UCSD-AML1 (cell line): ENCODE measurements around the gene ANKRD12.

Experiments used
- DNase-seq: peaks from one replicate; lab custom pipeline; 2025; ENCODE audit not compliant: unreplicated experiment; lab: John Stamatoyannopoulos, UW

Gene ANKRD12

DNA sequence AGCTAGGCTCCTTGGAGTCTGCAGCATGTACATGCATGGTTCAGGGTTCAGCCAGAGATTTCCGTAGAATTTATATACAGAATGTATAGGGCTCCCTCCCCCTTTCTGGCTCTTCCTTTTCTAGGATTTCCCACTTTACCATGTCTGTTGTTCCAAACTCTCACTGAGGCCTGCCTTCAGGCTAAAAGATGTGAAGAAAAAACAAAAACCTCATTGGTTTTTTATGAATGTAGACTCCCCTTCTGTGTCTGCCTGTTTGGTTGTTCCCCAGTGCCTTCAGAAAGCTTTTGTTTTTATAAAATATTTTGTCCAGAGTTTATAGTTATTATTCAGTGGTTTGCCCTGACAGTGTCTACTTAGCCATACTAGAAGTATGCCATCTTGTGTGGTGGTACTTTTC lies 30.5 kb upstream of the ANKRD12 start:
- no peak for DNase-seq

DNA sequence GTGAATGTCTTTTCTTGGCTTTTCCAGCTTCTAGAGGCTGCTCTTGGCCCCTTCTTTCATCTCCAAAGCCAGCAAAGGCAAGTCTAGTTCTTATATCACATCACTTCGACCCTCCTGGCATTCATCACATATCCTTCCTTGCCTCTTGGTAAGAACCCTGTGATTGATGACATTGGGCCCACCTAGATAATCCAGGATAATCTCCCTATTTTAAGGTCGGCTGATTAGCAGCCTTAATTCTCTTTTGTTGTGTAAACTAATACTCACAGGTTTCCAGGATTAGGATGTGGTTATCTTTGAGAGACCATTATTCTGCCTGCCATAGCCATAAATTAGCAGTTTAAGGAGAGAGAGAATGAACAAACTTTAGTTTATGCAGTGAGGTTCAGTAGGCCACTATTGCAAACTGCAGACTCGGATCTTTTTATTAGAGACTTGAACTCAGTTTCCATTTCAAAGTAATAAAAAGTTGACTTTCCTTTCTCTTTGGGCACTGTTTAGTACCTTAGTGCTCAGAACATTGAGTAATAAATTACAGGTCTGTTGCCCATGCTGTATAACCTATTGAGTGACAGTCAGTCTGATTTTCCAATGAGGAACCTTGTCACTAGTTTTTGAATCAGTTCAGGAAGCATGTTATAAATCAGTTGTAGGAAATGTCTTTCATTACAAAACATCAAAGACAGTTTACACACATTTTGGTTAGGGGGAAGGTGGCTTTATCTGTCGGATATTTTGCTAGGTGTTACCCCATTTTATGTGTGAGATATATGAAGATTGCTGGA lies 29.6 kb upstream of the ANKRD12 start:
- DNase-seq: no peak

DNA sequence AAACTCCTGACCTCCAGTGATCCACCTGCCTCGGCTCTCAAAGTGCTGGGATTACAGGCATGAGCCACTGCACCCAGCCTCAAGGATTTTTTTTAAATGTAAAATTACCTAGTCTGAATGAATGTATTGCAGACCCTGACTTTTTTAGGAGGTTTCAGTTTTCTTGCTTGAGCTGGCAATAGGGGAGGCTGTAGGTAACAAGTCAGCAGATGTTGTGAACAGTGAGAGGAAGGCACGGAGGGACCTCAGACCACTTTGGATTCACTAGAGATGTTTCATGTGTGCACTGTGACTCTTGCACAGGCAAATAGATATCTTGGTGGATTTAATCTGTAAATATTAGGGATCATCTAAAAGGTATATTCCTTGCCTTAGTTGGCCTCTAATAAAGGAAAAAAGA lies 27.7 kb upstream of the ANKRD12 start:
- DNase-seq: no peak

DNA sequence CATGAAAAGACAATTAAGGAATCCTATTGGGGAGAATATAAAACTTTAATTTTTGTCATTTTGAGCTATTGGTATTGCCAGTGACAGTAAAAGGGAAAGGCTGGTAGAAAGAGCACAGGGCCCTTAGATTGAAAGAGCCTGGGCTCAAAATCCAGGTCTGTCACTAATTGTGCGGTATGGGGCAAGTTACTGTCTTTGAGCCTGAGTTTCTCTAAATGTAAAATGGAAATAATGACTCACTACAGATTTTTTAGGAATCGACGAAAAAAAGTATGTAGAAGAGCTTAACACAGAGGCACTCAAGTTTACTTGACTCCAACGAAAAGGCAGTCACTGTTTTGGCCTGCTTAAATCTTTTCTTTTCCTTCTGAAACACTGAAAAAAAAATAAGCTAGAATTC lies 27.1 kb upstream of the ANKRD12 start:
- no peak for DNase-seq

DNA sequence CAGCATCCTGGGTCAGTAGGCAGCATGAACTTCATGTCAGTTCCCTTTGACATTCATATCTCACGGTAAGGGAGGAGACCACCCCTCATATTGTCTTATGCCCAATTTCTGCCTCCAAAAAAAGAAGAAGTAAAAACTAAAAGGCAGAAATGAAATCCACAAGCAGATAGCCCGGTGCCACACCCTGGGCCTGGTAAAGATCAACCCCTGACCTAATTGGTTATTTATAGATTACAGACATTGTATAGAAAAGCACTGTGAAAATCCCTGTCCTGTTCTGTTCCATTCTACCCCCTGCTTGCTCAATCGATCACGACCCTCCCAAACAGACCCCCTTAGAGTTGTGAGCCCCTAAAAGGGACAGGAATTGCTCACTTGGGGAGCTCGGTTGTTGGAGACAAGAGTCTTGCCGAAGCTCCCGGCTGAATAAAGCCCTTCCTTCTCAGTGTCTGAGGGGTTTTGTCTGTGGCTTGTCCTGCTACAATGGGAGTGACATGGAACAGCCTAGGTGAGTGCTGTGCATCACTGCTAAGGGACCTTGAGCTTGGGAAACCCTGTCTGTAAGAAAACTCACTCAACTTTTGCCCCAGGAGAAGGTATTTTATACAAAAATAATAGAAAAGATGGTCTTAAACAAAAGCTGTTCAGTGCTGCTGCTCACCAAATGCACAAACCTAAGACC lies 23.0 kb upstream of the ANKRD12 start:
- DNase-seq: no peak

DNA sequence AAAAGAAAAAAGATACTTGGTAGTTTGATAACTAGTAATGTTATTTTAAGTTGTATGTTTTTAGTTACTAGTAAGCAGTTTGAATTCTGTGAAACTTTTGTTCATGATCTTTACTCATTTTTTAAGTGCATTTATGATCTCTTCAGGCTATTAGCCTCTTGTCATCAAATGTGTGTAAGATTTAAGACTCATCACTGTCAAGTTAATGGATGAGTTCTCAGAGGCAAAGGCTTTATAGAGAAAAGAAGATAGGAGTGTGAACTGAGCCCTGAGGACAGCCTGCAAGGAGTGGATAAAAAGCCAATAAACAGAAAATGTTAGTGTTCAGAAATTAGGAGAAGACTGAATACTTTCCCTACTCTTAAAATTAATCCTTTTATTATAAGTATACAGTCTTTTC lies 20.6 kb upstream of the ANKRD12 start:
- DNase-seq: no peak

DNA sequence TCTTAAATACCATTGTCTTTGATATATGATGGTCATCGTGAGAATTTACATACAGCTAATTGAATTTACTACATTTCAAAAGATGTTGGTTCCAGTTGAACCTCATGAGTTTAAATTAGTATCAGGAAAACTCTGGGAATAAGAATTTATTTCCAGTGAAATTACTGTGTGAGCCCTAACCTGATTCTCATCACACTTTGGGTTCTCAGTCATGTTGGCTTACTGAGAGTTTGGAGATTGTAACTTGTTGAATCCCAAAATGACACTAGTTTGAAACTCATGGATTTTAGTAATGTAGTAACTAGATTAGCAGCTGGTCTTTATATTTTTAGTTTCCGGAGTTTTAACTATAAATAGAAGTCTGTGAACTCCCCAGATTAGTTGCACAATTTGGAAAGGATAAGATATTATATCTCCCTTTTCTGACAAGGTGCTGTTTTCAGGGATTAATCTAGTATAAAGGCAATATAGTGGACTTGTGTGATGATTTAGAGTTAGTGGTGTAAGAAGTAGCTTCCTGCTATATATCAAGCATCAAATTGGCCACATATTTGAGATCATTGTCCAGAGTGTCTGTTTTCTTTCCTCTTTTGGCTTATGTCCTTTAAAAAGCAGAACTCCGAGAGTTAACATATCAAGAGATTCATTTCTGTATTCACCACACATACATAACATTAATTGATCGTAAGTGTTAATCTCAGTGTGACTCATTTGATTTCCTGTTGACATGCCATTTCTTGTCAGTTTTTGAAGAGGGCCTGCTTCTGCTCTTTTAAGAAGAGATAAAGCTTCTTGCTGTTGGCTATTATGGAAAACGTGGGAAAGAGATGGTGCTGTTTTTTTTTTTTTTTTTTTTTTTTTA lies 18.4 kb upstream of the ANKRD12 start:
- DNase-seq: no peak

DNA sequence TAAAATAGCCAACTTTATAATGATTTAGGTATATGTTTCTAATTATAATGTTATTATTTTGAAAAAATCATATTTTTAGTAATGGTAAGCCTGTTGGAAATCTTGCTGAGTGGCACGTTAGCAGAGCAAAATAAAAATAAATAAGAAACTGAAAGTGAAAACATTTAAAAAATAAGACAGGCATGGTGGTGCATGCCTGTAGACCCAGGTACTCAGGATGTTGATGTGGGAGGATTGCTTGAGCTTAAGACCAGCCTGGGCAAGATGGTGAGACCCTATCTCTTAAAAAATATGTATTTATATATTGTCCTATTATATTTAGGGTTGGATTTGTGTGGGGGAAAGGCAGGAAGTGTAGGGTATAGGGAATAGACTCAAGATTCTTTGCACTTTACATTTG lies 15.8 kb upstream of the ANKRD12 start:
- DNase-seq: no peak

DNA sequence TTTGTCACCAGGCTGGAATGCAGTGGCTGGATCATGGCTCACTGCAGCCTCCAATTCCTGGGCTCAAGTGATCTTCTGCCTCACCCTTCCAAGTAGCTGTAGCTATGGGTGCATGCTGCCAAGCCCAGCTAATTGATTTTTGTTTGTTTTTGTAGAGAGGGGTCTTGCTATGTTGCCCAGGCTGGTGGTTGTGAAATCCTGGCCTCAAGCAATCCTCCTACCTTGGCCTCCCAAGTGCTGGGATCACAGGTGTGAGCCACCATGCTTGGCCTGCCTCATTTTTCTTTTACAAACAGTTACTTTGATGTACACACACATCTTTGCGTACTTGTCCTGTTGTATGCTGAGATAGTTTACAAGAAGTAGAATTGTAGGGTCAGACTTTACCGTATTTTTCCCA lies 13.1 kb upstream of the ANKRD12 start:
- no peak for DNase-seq

DNA sequence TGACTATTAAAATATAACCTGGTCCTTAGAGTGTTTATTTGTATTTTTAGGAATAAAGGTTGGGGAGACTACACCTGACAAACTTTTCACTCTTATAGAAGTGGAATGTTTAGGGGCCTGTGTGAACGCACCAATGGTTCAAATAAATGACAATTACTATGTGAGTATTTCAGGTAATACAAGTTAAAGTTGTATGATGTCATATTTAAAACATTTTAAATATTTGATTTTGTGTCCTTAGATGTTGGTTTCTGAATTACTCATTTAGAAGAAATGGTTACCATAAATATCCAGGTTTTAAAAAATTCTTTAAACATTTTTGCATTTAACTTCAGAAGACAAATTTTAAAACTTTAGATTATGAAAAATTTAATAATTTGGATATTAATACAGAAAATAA lies 11.8 kb upstream of the ANKRD12 start:
- no peak for DNase-seq

DNA sequence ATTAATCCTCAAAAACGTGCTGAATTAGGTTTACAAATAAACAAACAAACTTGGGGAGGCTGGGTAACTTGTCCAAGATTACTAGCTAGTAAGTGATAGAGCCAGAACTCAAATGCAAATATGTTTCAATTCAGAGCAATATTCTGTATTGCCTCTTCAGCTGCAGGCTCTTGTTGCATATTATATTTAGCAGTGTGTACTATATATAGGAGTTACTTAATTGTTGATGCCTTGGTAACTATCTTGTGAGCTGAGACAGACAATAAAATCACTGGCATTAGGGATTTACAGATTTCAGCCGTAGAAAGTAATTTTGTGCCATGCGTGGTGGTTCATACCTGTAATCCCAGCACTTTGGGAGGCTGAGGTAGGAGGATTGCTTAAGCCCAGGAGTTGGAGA lies 10.2 kb upstream of the ANKRD12 start:
- DNase-seq: no peak

DNA sequence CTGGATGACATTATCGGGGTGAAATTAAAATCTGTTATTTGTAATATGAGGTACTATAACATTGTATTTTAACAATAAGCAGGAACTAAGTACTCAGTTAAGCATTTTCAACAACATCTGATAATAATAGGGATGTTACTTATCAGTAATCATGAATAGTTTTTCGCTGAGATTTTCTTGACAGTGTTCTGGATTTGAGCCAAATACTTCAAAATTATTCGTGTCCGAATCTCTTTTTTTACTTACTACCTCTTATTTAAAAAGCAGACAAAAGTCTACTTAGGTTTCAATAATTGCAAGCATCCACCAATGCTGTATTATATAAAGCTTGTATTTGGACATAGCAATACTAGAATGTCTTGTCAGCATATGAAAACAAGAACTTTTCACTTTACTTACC lies 6.4 kb upstream of the ANKRD12 start:
- no peak for DNase-seq

DNA sequence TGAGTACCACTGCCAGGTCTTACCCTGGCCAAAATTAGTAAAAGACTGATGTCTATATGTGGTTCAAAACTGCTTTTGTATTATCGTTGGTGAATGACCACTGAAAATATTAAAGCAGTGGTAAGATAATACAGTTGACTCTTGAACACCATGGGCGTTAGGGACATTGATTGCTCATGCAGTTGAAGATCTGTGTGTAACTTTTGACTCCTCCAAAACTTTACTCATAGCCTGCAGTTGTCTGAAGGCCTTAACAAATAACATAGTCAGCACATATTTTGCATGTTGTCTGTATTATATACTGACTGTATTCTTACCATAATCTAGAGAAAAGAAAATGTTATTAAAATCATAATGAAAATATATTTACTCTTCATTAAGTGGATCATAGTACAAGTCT lies 5.8 kb upstream of the ANKRD12 start:
- no peak for DNase-seq

DNA sequence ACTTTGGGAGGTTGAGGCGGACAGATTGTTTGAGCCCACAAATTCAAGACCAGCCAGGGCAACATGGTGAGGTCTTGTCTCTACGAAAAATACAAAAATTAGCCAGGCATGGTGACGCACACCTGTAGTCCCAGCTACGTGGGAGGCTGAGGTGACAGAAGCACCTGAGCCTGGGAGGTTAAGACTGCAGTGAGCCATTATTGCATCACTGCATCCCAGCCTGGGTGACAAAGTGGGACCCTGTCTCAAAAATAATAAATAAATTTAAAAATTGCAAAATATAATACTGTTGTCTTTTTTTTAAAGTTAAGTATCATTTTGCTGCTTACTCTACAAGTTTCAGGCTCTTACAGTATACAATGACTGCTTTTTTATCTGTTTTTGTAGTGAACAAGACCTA lies 4.0 kb upstream of the ANKRD12 start:
- no peak for DNase-seq

DNA sequence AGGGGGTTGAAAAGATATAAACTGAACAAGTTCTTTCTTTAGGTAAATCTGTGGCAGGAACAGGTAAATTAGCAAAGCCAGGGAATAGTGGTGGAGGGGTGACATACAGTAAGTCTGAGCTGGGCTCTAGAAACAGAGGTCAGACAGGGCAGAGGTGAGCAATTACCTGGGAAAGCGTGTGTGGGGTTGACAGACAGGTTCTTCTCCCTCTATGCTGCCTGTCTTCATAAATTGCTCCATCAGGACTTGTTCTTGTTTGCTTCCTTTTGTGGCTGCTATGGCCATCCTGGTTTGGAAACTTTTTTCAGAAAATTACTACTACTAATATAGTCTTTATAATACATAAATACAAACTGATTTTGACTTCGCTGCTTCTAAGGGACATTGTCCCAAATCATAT lies 3.4 kb upstream of the ANKRD12 start:
- DNase-seq: no peak

DNA sequence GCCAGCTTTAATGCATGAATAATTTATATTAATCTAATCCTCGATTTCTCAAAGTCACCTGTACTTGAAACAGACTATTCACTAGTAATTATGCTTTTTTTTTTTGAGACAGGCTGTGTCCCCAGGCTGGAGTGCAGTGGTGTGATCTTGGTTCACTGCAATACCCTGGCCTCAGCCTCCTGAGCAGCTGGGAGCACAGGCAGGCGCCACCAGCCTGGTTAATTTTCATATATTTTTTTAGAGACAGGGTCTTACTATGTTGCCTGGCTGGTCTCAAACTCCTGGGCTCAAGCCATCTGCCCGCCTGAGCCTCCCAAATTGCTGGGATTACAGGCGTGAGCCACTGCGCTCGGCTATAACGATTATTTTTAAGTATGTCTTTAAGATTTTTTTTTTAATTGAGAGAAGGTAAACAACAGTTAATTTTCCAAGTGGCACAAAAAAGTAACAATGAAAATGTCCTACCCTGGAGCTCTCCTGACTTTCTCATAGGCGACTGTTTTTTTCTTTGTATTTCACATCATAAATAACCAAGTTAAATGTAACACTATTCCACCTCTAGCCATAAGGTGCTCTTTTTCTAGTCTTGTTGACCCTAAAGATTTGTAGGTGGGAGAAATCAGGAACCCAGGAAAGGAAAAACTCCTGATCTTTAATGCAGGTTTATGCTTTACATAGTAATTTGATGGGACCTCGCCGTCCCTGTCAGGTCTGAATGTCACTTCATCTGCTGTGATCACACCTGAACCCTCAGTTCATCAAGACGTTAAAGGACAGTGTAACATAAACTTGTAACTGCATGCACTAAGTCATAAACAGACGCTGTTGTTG lies 1.3 kb upstream of the ANKRD12 start:
- DNase-seq: no peak

DNA sequence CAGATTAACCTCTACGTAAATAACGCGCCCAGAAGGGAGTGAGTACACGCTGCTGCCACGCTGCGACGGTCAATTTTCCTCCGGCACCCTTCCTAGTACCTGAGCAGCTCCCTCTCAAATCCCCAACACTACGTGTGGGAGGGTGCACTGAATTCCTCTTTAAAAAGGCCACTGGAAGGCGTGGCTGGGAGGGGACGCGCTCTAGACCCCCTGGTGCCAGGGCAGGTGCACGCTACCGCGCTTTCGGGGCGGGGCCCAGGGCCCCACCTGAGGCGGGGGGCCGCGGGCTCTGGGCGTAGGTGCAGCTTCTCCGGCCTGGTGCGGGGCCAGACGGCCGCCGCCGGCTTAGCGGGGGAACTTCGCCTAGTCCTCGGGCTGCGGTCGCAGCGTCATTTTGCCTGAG lies 668 bp upstream of the ANKRD12 start:
- no peak for DNase-seq

DNA sequence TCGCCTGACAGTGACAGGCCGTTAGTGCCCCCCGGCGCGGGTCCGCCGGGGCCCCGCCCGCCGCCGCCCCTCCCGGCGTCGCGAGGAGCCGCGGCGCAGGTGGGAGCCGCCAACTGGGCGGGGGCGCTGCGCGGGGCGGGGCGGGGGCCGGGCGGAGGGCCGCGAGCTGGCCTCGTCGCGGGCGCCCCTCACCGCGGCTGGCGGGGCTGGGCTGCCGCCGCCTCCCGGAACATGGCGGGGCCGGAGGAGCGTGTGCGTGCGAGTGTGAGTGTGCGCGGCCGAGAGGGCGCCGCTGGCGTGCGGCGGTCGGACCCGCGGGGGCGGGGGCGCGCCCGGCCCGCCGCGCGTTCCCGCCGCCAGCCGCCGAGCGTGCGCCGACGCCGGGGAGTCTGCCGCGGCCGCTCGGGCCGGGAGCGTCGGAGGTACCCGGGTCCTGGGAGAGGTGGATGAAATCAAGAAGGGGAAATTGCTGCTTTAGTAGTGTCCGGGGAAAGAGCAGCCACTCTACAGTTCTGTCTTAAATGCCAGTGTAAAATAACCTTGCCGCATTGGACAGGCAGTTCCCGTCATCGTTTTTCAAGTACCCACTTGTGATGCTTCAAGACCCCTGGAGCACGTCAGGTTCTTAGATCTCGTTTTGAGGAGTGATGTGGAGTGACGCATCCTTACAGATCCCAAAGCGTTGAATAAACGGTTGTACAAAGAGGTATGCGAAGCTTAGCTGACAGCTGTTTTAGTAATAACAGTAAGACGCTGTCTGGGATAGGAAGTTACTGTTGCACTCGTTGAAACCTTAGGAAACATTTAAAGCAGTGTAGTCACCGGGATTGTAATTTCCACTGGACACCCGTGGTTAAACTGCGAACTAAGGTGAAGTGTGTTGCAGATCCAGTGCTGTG lies 836 bp downstream of the ANKRD12 start:
- DNase-seq: peak; percentile 81

DNA sequence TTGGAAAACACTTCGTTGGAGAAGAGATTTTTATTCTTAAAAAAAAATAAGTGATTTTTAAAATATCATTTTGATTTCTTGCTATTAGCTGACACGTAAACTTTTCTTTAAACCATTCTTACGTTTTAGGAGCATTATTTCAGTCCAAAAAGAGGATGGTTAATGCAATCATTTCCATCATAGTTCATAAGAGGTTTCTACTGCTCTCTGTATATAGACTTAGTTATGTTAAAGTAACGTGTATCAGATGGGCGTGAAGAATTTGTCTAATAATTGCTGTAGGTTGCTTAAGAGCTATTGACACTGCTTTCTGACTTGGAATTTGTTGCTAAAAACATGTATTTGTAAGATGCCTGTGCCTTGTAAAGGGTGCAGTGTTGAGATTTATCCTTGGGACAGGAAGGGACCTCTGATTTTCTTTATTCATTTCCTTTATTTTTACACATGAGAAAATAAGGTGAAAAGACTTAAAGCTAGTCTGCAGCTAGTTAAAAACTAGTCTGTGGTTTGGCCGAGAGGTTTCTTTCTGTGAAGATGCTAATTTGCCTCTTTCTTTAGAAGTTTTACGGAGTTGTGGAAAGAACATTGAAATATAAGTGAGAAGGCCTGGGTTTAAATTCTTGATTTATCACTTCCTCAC lies 2.9 kb downstream of the ANKRD12 start:
- DNase-seq: no peak

DNA sequence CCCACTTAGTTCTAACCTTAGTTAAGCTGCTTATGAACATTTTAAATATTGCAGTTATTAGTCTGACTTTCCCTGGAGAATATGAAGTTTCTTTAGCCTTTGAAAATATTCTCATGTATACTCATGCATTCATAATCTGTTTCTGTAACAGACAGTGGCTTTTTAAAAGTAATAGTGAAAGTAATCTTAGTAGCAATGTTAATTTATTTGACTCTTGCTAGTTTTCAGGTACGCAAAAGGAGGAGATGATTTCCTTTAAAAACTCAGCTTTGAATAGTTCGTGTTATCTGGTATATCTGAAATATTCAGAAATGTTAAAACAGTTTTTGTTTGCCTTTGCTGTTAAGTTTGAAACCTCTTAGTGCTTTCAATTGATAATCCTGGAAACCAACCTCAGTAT lies 3.8 kb downstream of the ANKRD12 start:
- no peak for DNase-seq
